NCI-H524 (cell line): ENCODE measurements around the gene SLPI.

ENCODE experiments used
- DNase-seq, 2 experiments: peaks; one replicate each; lab custom pipeline; 2025; lab: John Stamatoyannopoulos, UW

SLPI gene

GRCh38 chr20:45218124-45218523 is 36.2 kb downstream of the SLPI start:
- no peak for DNase-seq

- no peak for DNase-seq
These were observed 41.5 kb downstream of the SLPI start for GRCh38 chr20:45212836-45213235.

GRCh38 chr20:45211569-45212474 is 42.5 kb downstream of the SLPI start:
- DNase-seq: no peak

GRCh38 chr20:45209924-45210323 is 44.4 kb downstream of the SLPI start:
- no peak for DNase-seq

- DNase-seq: no peak
These were observed 47.6 kb downstream of the SLPI start, which contains the start of gene SEMG1 for GRCh38 chr20:45206725-45207124. Gene SEMG1 (plus strand): TSS chr20:45207033. CDS start chr20:45207054, 21 bp downstream.
